Activated CD8-positive, alpha-beta T cell treated with anti-CD3 and anti-CD28 coated beads, Interleukin-2, amount 10 ng/mL, durations not matched to agents 7 days and 5 days (primary cell): ENCODE results near the gene POLR3G. TPM values are rescaled to one million over a fixed set of nuclear protein-coding genes. Genes with fewer than 3 reads are reported as not detected.

Experiments
- total RNA-seq, 2 experiments: library from RNA; stranded (reverse); gene quantifications; one replicate each; pipeline ENCODE4 v1.2.3, GENCODE V29; 2021

The POLR3G gene
- total RNA-seq, 2 experiments from 2014 or later = 5.5 to 5.8 TPM

Other genes starting within 250 kb of the POLR3G start
- 10 to 100 TPM; 30.6 to 31.3 TPM for gene CETN3, start 65.1 kb upstream of the POLR3G start, total RNA-seq
- gene MBLAC2, start 93 bp upstream of the POLR3G start, total RNA-seq = 1 to 10 TPM; 5.1 to 5.5 TPM
- 10 to 100 TPM; 18.3 to 19.0 TPM for gene LYSMD3, start 54.7 kb downstream of the POLR3G start, total RNA-seq
- under 1 TPM in 1 of 2 experiments, not detected in 1; 0.26 TPM for gene ADGRV1, start 83.9 kb downstream of the POLR3G start, total RNA-seq